H1 (cell line): ENCODE measurements around the gene S1PR2. TPM values are rescaled to one million over a fixed set of nuclear protein-coding genes. Genes with fewer than 3 reads are reported as not detected.

Experiments
- CTCF ChIA-PET: fragments of 300-600 bp; sonication (Branson Sonifier 250); formaldehyde crosslinking; loops from one replicate; lab custom pipeline; 2021; ENCODE audit not compliant: partially characterized antibody; lab: Charles Lee
- POLR2A ChIA-PET: fragments of 300-600 bp; sonication (Branson Sonifier 250); formaldehyde crosslinking; loops from one replicate; lab custom pipeline; 2021; ENCODE audit warnings: inconsistent platforms; ENCODE audit not compliant: partially characterized antibody; lab: Charles Lee
- DNase-seq, 2 experiments: peaks; one replicate each; pipeline versions ENCODE4 v3.0.0 to v3.0.0-alpha.2; 2010 to 2022; ENCODE audit warnings: low spot score in 2 of 2, low read depth in 1 of 2, mixed read lengths in 1 of 2
- FAIRE-seq: peaks from 2 replicates; lab custom pipeline; 2011; peaks lifted over from hg19 to GRCh38; lab: Jason Lieb, UNC
- H2AFZ ChIP-seq: 2 replicates; pipeline ENCODE4 v1.8.1; 2012; ENCODE audit warnings: low read length, inconsistent platforms
- H2AK5ac ChIP-seq: 2 replicates; pipeline ENCODE4 v1.6.1; 2013; ENCODE audit warnings: low read depth, low read length
- H2BK120ac ChIP-seq: replicated peaks from 2 replicates; pipeline ENCODE3; 2013; ENCODE audit warnings: low read depth, low read length, inconsistent platforms
- H2BK12ac ChIP-seq: 2 replicates; pipeline ENCODE4 v1.6.1; 2013; ENCODE audit warnings: low read depth, low read length
- H2BK15ac ChIP-seq: 2 replicates; pipeline ENCODE4 v1.6.1; 2013; ENCODE audit warnings: low read length
- H2BK20ac ChIP-seq: 2 replicates; pipeline ENCODE4 v1.6.1; 2013; ENCODE audit warnings: low read length
- H2BK5ac ChIP-seq: 2 replicates; pipeline ENCODE4 v1.6.1; 2013; ENCODE audit warnings: low read depth, low read length
- H3K14ac ChIP-seq: 2 replicates; pipeline ENCODE4 v1.6.1; 2013; ENCODE audit warnings: inconsistent platforms; ENCODE audit not compliant: insufficient read length
- H3K18ac ChIP-seq: 2 replicates; pipeline ENCODE4 v1.6.1; 2013; ENCODE audit warnings: low read length; ENCODE audit errors: extremely low read depth
- H3K23ac ChIP-seq: 2 replicates; pipeline ENCODE4 v1.6.1; 2013; ENCODE audit warnings: inconsistent platforms; ENCODE audit not compliant: insufficient read length
- H3K23me2 ChIP-seq: 2 replicates; pipeline ENCODE4 v1.6.1; 2013; ENCODE audit warnings: low read depth, low read length
- H3K27ac ChIP-seq: 2 replicates; pipeline ENCODE4 v1.6.1; 2011; ENCODE audit warnings: low read depth, low read length, inconsistent platforms
- H3K27me3 ChIP-seq, 4 experiments: replicated peaks in 1 of 4; 1 replicate in 1 of 4; 2 replicates in 3 of 4; pipeline versions ENCODE4 v1.6.1 to v1.8.1; 2011 to 2013; ENCODE audit warnings: low read length in 3 of 4, mild to moderate bottlenecking in 3 of 4, inconsistent platforms in 2 of 4, mixed read lengths in 2 of 4, moderate library complexity in 1 of 4; ENCODE audit not compliant: control insufficient read depth in 3 of 4, insufficient read depth in 3 of 4; ENCODE audit errors: extremely low read depth in 1 of 4
- H3K36me3 ChIP-seq, 4 experiments: 2 replicates each; pipeline versions ENCODE4 v1.6.1 to v1.8.1; 2011 to 2013; ENCODE audit warnings: mild to moderate bottlenecking in 4 of 4, low read length in 3 of 4, moderate library complexity in 2 of 4, control low read depth in 1 of 4, inconsistent platforms in 1 of 4; ENCODE audit not compliant: insufficient read depth in 4 of 4, control insufficient read depth in 2 of 4
- H3K4ac ChIP-seq: replicated peaks from 2 replicates; pipeline ENCODE3; 2013; ENCODE audit warnings: low read length, low read depth, mixed read lengths, inconsistent platforms; ENCODE audit not compliant: insufficient read length
- H3K4me1 ChIP-seq, 4 experiments: replicated peaks in 1 of 4; 1 replicate in 1 of 4; 2 replicates in 3 of 4; pipeline versions ENCODE4 v1.6.1 to v1.8.1; 2011 to 2013; ENCODE audit warnings: low read length in 3 of 4, inconsistent platforms in 2 of 4, mixed read lengths in 1 of 4; ENCODE audit not compliant: insufficient read depth in 4 of 4, control insufficient read depth in 3 of 4
- H3K4me2 ChIP-seq, 2 experiments: 2 replicates each; pipeline versions ENCODE4 v1.6.1 to v1.8.1; 2011 to 2013; ENCODE audit warnings: low read depth in 2 of 2, low read length in 2 of 2, control low read depth in 1 of 2, inconsistent platforms in 1 of 2, mild to moderate bottlenecking in 1 of 2; ENCODE audit not compliant: insufficient read depth in 1 of 2
- H3K4me3 ChIP-seq, 4 experiments: fragments of 200-600, 300-600 bp in 1 of 4; sonication (generic), shearing (Covaris generic), sonication (Bioruptor Twin) in 1 of 4; 2 replicates each; pipeline versions ENCODE4 v1.5.1 to v1.8.1; 2011 to 2016; ENCODE audit warnings: low read length in 4 of 4, low read depth in 3 of 4, control low read depth in 2 of 4, inconsistent platforms in 2 of 4, mild to moderate bottlenecking in 2 of 4, mixed read lengths in 1 of 4, moderate library complexity in 1 of 4; ENCODE audit not compliant: insufficient read depth in 2 of 4; ENCODE audit errors: extremely low read depth in 1 of 4
- H3K56ac ChIP-seq: replicated peaks from 2 replicates; pipeline ENCODE3; 2013; ENCODE audit warnings: low read depth, mild to moderate bottlenecking, mixed read lengths, low read length, inconsistent platforms; ENCODE audit not compliant: insufficient read length
- H3K79me1 ChIP-seq: 2 replicates; pipeline ENCODE4 v1.6.1; 2013; ENCODE audit warnings: low read depth, low read length, control low read depth
- H3K79me2 ChIP-seq, 2 experiments: 2 replicates each; pipeline versions ENCODE4 v1.6.1 to v1.8.1; 2012 to 2013; ENCODE audit warnings: low read length in 2 of 2, mild to moderate bottlenecking in 2 of 2, inconsistent platforms in 1 of 2; ENCODE audit not compliant: insufficient read depth in 2 of 2, control insufficient read depth in 1 of 2
- H3K9ac ChIP-seq, 4 experiments: replicated peaks in 1 of 4; 1 replicate in 1 of 4; 2 replicates in 3 of 4; pipeline versions ENCODE4 v1.6.1 to v1.8.1; 2011 to 2013; ENCODE audit warnings: low read depth in 3 of 4, low read length in 3 of 4, control low read depth in 2 of 4, mild to moderate bottlenecking in 2 of 4, moderate library complexity in 2 of 4, inconsistent platforms in 1 of 4; ENCODE audit errors: extremely low read depth in 1 of 4
- H3K9me3 ChIP-seq, 2 experiments: 2 replicates each; pipeline versions ENCODE4 v1.6.1 to v1.8.1; 2012 to 2013; ENCODE audit warnings: mild to moderate bottlenecking in 2 of 2, moderate library complexity in 2 of 2, control low read depth in 1 of 2, inconsistent platforms in 1 of 2, low read depth in 1 of 2, low read length in 1 of 2, mixed read lengths in 1 of 2; ENCODE audit not compliant: insufficient read depth in 2 of 2
- H4K20me1 ChIP-seq, 2 experiments: replicated peaks in 1 of 2; 2 replicates each; pipeline versions ENCODE3 to v1.8.1; 2011 to 2013; ENCODE audit warnings: inconsistent platforms in 2 of 2, low read length in 2 of 2, mild to moderate bottlenecking in 1 of 2; ENCODE audit not compliant: insufficient read depth in 2 of 2, control insufficient read depth in 1 of 2
- H4K5ac ChIP-seq: 2 replicates; pipeline ENCODE4 v1.6.1; 2013; ENCODE audit warnings: low read length, low read depth, mixed read lengths, inconsistent platforms; ENCODE audit not compliant: insufficient read length
- H4K8ac ChIP-seq: 2 replicates; pipeline ENCODE4 v1.8.0; 2013; ENCODE audit warnings: mild to moderate bottlenecking, moderate library complexity, low read length, inconsistent platforms; ENCODE audit not compliant: insufficient read depth; ENCODE audit errors: extremely low read depth
- H4K91ac ChIP-seq: replicated peaks from 2 replicates; pipeline ENCODE3; 2013; ENCODE audit warnings: low read length, mixed read lengths, inconsistent platforms; ENCODE audit not compliant: insufficient read length
- CBX8 ChIP-seq: fragments of 300-800, 300-1000 bp; sonication (generic); IDR thresholded peaks from 2 replicates; pipeline ENCODE4 v1.7.1; 2016; ENCODE audit warnings: low read depth, low read length, borderline replicate concordance
- JUND ChIP-seq: IDR thresholded peaks from 2 replicates; pipeline ENCODE4 v1.6.1; 2011; ENCODE audit warnings: mild to moderate bottlenecking, improper control_type of control experiment, low read length
- SP1 ChIP-seq: IDR thresholded peaks from 2 replicates; pipeline ENCODE4 v1.6.1; 2011; ENCODE audit warnings: low read depth, low read length
- SUZ12 ChIP-seq: fragments of 200-600 bp; sonication (generic); IDR thresholded peaks from 2 replicates; pipeline ENCODE4 v1.6.1; 2012; ENCODE audit warnings: mild to moderate bottlenecking, inconsistent platforms, low read length, moderate library complexity, mixed read lengths
- WGBS, 2 experiments: shearing (Covaris generic) in 1 of 2; methylation state at CpG; one replicate each; pipeline versions ENCODE4 v1.1.6 to v1.1.7; 2013 to 2015; ENCODE audit warnings: low lambda C conversion rate in 2 of 2, mixed read lengths in 2 of 2, inconsistent platforms in 1 of 2, low coverage in 1 of 2, missing lambda C conversion rate in 1 of 2; ENCODE audit not compliant: insufficient replicate concordance in 2 of 2, insufficient coverage in 1 of 2, insufficient read length in 1 of 2; ENCODE audit errors: extremely low coverage in 1 of 2, missing lambda C conversion rate in 1 of 2; 5-methylcytosine and 5-hydroxymethylcytosine counted together
- polyA plus RNA-seq, 7 experiments: library from polyadenylated mRNA; depleted of rRNA in 3 of 7; stranded (reverse) in 5 of 7; unstranded in 2 of 7; fragments of >200 nt in 5 of 7; fragments of 200-250 nt in 2 of 7; gene quantifications; 1 replicate in 5 of 7; 2 replicates in 1 of 7; 4 replicates in 1 of 7; pipeline versions ENCODE4 v1.2.1 to v1.2.3, GENCODE V29; 2011 to 2013; ENCODE audit warnings: missing spikeins in 2 of 7, mixed read lengths in 2 of 7
- total RNA-seq: library from RNA; stranded (reverse); fragmentation: NEBNext Ultra II Directional; extraction: Animal tissue kit (Norgen Biotek cat#: 25700); gene quantifications from 2 replicates; pipeline ENCODE4 v1.2.1, GENCODE V29; 2021

Gene S1PR2
- total and polyA plus RNA-seq, 2 of the 8 experiments (the other 6 are each of a cell fraction or from before 2014, with no cell fraction given) = 17.5 to 19.4 TPM

DNA sequence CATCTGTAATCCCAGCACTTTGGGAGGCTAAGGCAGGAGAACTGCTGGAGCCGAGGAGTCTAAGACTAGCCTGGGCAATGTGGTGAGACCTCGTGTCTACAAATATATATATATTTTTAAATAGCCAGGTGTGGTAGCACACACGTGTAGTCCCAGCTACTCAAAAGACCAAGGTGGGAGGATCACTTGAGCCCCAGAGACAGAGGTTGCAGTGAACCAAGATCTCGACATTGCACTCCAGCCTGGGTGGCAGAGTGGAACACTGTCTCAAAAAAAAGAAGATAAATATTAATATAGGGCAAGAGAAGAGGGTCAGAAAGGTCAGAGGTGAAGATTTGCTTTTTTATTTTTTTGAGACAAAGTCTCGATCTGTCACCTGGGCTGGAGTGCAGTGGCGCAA lies 15.4 kb upstream of the S1PR2 start:
- no peaks in the 10 kb centered on the region for H3K79me2 ChIP-seq
- TF ChIP-seq SUZ12 (no peak), JUND (no peak), SP1 (no peak), CBX8 (no peak)
- TF ChIP-seq, all 59 proteins: peak for 0
- Histone ChIP-seq H4K20me1 (no peaks in the 10 kb centered on the region), H3K23me2 (no peaks in the 10 kb centered on the region), H3K56ac (no peak overlapping the region), H3K9ac (no peak overlapping the region), H3K27ac (no peak overlapping the region), H3K4ac (no peak overlapping the region), H4K5ac (no peak overlapping the region), H3K4me2 (no peak overlapping the region), H2BK15ac (no peak overlapping the region), H2BK20ac (no peak overlapping the region), H2AFZ (no peak overlapping the region), H3K14ac (no peak overlapping the region), H2BK12ac (no peak overlapping the region), H2BK120ac (no peak overlapping the region), H3K27me3 (no peaks in the 10 kb centered on the region), H2AK5ac (no peak overlapping the region), H3K9me3 (no peaks in the 10 kb centered on the region), H3K23ac (no peak overlapping the region), H3K18ac (no peak overlapping the region), H3K4me1 (peaks cover 0 to 7% (median 2%) of the 10 kb centered on the region in 4 experiments; a peak in 4 of 7 replicates), H2BK5ac (no peak overlapping the region), H3K79me1 (no peaks in the 10 kb centered on the region), H3K4me3 (no peak overlapping the region), H4K8ac (no peak overlapping the region), H3K36me3 (no peaks in the 10 kb centered on the region), H4K91ac (no peak overlapping the region)
- 84% methylated on average over 6 of the region's 6 CpGs; no CpG with 5 or more reads in 1 of the 2 experiments for WGBS, 2 experiments
- DNase-seq = no peak
- FAIRE-seq = no peak
- ChIA-PET CTCF (interaction anchor here (0.7 to 7.7 kb wide), 6 partner anchors 13 to 115 kb away, joined by 3 to 57 read pairs (median 4); partner anchors contain the start of gene S1PR2), POLR2A (interaction anchor here (1.3 to 2.8 kb wide), 2 partner anchors 11 to 41 kb away, joined by 3 to 9 read pairs; no protein-coding TSS in a partner anchor)
